ENCODE data around the gene PRDX3. TPM values are rescaled to one million over a fixed set of nuclear protein-coding genes. Genes with fewer than 3 reads are reported as not detected.
A peak's percentile ranks its signal among the peaks of the same experiment; 100 is the strongest.

Gene PRDX3
- total RNA-seq, 2 donors from 2014 or later, result 147 to 156 TPM

GRCh38 chr10:119206603-119207365 is 28.2 kb upstream of the PRDX3 start:
- intact Hi-C loops (cut with DNase I), result no loop called here
- H3K4me1 ChIP-seq, result no peaks in the 10 kb centered on the region

GRCh38 chr10:119205894-119206602 is 27.4 kb upstream of the PRDX3 start:
- intact Hi-C loops (cut with DNase I), result no loop called here
- Histone ChIP-seq H3K4me1 (no peaks in the 10 kb centered on the region), H3K36me3 (no peaks in the 10 kb centered on the region), H3K4me3 (peak overlapping the region; percentile 58), H3K9me3 (no peaks in the 10 kb centered on the region), H3K27me3 (no peaks in the 10 kb centered on the region), H3K27ac (peak overlapping the region; percentile 94), H3K9ac (ENCODE audit: low read depth in 2 of 2, low read length in 2 of 2) (peak overlapping the region; percentile 71 to 90)
- DNase-seq, result peak; percentile 74
- no peak for TF ChIP-seq CTCF (IDR thresholded peaks at IDR 0.05)

More at GRCh38 chr10:119206603-119207365, 28.2 kb upstream of the PRDX3 start:
- Histone ChIP-seq H3K4me3 (peak overlapping the region; percentile 58), H3K9me3 (no peaks in the 10 kb centered on the region), H3K27me3 (no peaks in the 10 kb centered on the region), H3K36me3 (no peaks in the 10 kb centered on the region), H3K9ac (ENCODE audit: low read depth in 2 of 2, low read length in 2 of 2) (peak overlapping the region; percentile 71 to 90), H3K27ac (peak overlapping the region; percentile 94)
- DNase-seq, result peak; percentile 66
- TF ChIP-seq CTCF (IDR thresholded peaks at IDR 0.05), result peak; percentile 47

GRCh38 chr10:119203006-119203405 is 24.4 kb upstream of the PRDX3 start:
- H3K27me3 ChIP-seq, result no peaks in the 10 kb centered on the region
- no peak for DNase-seq
- no peak for TF ChIP-seq CTCF (IDR thresholded peaks at IDR 0.05)
- H3K27ac ChIP-seq, result no peak overlapping the region
- H3K9me3 ChIP-seq, result no peaks in the 10 kb centered on the region
- no peak overlapping the region for H3K4me3 ChIP-seq
- H3K9ac ChIP-seq (ENCODE audit: low read depth in 2 of 2, low read length in 2 of 2), result no peak overlapping the region
- no peaks in the 10 kb centered on the region for H3K36me3 ChIP-seq
- intact Hi-C loops (cut with DNase I), result no loop called here
- H3K4me1 ChIP-seq, result no peaks in the 10 kb centered on the region

GRCh38 chr10:119201233-119201632 is 22.6 kb upstream of the PRDX3 start:
- no peak for TF ChIP-seq CTCF (IDR thresholded peaks at IDR 0.05)
- no peak overlapping the region for H3K27ac ChIP-seq
- H3K27me3 ChIP-seq, result no peaks in the 10 kb centered on the region
- H3K4me1 ChIP-seq, result no peaks in the 10 kb centered on the region
- no peak for DNase-seq
- no peak overlapping the region for H3K4me3 ChIP-seq
- H3K9me3 ChIP-seq, result no peaks in the 10 kb centered on the region
- intact Hi-C loops (cut with DNase I), result no loop called here
- no peak overlapping the region for H3K9ac ChIP-seq (ENCODE audit: low read depth in 2 of 2, low read length in 2 of 2)
- H3K36me3 ChIP-seq, result no peaks in the 10 kb centered on the region

- no peak overlapping the region for H3K9ac ChIP-seq (ENCODE audit: low read depth in 2 of 2, low read length in 2 of 2)
- H3K27ac ChIP-seq, result no peak overlapping the region
- TF ChIP-seq CTCF (IDR thresholded peaks at IDR 0.05), result peak; percentile 67
- H3K27me3 ChIP-seq, result no peaks in the 10 kb centered on the region
- DNase-seq, result peak; percentile 59
- H3K4me1 ChIP-seq, result no peaks in the 10 kb centered on the region
- H3K9me3 ChIP-seq, result no peaks in the 10 kb centered on the region
- intact Hi-C loops (cut with DNase I), result loop anchor here (2.0 kb wide), 2 partner anchors 217 to 245 kb away; no protein-coding TSS in a partner anchor
- H3K4me3 ChIP-seq, result no peak overlapping the region
- H3K36me3 ChIP-seq, result no peaks in the 10 kb centered on the region
These were observed 20.8 kb upstream of the PRDX3 start for GRCh38 chr10:119199231-119199992.

Data from colonic mucosa (tissue), 4 donors.